ENCODE measurements around the gene ATP5PB.

The ATP5PB gene

DNA sequence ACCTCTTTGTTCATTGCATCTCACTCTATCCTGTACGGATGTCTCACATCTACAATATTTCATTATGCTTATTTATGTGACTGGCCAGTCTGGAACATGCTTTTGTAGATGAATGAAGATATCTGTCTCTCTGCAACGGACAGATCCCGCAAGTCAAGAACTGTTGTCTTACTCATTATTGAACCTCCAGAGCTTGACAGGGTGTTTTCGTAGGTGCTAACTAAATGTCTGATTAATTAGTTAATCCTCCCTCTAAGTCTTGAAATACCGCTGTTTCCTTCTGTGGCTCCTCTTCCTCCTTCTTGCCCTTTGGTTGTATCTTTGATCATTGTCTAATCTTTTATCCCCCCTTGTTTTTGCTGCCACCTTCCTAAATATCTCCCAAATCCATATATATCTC is 21.3 kb downstream of the ATP5PB start:
- DNase-seq (ENCODE audit: low read depth, low spot score) = no peak
- H3K4me3 ChIP-seq (ENCODE audit: low read length) = peak overlapping the region; percentile 6; the same call in 1 of the 2 replicates

DNA sequence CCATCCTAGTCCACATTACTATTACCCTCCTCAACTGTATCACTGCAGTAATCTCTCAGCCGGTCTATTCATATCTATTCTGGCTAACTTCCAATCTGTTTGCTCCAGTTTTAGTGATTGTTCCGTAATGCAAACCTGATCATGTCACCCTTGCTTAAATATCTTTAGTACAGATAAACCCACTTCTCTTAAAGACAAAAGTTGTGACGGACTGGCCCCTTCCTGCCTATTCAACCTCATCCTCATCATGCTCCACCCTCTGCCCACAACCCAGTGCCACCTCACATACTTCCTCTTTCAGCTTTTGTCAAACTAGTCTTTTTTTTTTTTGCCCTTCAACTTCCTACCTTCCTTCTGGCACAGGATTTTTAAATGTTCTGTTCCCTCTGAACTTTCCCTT is 21.7 kb downstream of the ATP5PB start:
- DNase-seq (ENCODE audit: low read depth, low spot score) = peak; percentile 93
- H3K4me3 ChIP-seq (ENCODE audit: low read length) = peak overlapping the region; percentile 6; the same call in 1 of the 2 replicates

DNA sequence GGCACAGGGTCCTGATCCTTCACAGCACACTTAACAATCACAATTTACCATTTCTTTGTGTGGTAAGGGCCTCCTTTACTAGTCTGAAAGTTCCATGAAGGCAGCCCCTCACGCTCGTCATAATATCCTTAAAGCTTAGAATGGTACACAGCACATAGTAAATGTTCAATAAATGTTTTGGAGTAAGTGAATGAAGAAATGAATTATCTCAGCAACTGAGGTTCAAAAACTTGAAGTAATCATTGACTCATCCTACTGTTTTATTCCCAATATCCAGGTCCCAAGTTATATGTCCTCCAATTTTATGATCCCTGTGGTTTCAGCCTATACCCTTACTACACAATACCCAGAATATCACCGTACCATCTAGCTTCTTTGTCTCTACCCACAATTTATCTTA is 22.3 kb downstream of the ATP5PB start:
- H3K4me3 ChIP-seq (ENCODE audit: low read length) = no peak overlapping the region
- no peak for DNase-seq (ENCODE audit: low read depth, low spot score)

DNA sequence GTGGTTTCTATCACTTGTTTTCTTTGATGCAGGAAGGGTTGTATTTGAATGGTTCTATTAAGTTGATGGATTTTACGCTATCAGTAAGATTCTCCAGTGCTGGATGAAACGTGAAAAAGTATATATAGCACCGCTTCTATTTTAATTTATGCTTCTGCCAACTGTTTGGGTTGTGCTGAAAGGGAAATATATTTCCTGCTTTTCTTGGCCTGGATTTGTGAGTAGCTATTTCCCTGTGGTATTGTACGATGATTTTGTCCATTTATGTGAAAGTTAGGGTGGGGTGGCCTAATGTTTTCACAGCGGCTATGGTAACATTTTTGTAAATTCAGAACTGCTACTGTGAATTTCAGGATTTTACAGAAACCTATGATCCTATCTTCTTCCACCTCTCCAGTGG is 24.8 kb downstream of the ATP5PB start:
- DNase-seq (ENCODE audit: low read depth, low spot score) = no peak
- H3K4me3 ChIP-seq (ENCODE audit: low read length) = no peak overlapping the region

DNA sequence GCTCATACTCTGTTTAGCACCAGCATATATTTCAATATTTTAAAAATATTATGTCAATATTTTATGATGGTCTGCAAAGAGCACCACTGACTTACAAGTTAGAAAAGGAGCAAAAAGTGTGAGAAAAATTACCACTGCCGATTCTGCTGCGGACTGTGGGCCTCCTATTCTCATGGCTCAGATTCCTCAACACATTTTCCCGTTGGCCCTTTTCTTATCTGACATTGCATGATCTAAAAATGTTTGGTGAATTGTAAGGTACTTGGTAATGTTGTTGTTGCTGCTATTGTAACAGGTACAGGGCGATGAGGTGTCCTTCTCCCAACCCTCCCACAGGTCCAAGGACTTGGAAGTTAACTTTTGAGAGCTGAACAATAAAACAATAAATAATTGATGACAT is 25.3 kb downstream of the ATP5PB start:
- no peak overlapping the region for H3K4me3 ChIP-seq (ENCODE audit: low read length)
- no peak for DNase-seq (ENCODE audit: low read depth, low spot score)

DNA sequence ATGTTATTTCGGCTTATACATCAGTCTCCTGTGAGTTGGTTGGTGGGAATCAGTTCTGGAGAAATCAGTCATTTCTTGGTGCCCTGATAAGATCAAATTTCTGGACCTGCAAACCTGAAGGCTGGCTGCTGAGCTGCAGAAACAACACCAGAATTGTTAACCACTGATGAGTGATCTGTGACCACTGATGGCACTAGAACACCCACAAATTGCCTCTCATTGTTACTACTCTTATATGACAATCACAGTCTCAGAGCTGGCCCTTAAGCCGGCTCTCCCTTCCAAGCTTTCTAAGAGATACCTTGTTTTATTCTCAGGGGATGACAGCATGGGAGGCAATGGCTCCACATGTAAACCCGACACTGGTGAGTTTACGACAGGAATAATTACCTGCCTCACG is 26.4 kb downstream of the ATP5PB start:
- H3K4me3 ChIP-seq (ENCODE audit: low read length) = no peak overlapping the region
- DNase-seq (ENCODE audit: low read depth, low spot score) = no peak

DNA sequence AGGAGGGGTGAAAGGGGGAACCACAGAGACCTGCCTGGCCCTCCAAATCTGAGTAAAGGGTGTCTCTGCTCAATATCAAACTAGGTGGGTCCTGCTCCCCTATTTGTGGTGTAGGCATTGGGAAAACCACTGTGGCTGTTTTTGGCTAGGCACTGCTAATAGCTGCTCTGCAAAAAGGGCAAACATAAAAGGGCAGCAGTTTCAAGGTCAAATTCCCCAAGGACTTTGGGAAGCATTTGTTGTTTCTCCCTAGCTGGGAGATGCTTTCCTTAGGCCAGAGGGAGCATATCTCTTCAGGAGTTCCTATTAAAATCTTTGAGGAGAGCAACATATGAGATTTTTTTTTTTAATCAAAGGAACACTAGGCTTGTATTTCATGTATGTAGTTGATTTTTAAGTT is 26.9 kb downstream of the ATP5PB start:
- no peak overlapping the region for H3K4me3 ChIP-seq (ENCODE audit: low read length)

DNA sequence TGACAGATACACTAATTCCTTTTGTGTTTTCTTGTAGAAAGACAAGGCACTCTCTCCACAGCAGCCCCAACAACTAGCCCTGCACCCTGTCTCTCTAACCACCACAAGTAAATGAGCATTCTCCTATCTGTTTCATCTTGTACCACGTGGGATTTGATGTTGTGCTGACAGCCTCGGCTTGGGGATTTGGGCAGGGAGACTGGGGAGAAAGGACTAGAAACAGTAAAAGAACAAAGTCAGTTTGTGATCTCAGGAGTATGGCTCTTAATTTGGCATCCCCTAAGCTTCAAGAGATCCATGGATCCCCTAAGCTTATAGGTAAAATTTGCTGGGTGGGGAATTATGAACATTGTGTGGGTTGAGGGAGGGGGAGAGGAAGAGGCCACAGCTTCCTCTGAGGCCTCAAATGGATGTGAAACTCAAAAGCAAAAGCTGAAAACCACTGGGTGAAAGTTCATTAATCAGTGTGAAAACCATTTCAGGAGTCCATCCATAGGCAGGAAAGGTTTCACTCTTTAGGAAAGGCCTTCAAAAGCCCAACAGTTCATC is 27.6 kb downstream of the ATP5PB start:
- peak; percentile 77 for DNase-seq (ENCODE audit: low read depth, low spot score)
- peak overlapping the region; percentile 17 for H3K4me3 ChIP-seq (ENCODE audit: low read length)

More for the DNA sequence above, 26.9 kb downstream of the ATP5PB start:
- no peak for DNase-seq (ENCODE audit: low read depth, low spot score)

DNA sequence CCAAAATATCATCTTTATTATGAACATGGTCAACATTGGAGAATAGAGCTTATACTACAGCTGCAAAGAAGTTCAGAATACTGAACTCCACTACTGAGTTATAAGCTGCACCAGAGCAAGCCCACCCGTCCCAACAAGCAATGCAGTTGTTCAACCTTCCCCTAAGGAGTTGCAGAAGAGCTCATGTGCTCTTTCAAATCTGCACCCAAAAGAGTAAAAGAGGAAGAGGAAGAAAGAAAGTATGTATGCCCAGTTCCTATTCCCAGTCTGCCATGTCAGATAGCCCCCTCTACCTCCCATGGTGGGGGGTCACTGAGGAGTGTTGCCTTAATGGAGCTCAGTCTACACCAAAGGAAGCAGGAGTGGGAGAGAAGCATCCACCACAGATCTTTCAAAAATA is 31.4 kb downstream of the ATP5PB start:
- DNase-seq (ENCODE audit: low read depth, low spot score) = no peak
- no peak overlapping the region for H3K4me3 ChIP-seq (ENCODE audit: low read length)

DNA sequence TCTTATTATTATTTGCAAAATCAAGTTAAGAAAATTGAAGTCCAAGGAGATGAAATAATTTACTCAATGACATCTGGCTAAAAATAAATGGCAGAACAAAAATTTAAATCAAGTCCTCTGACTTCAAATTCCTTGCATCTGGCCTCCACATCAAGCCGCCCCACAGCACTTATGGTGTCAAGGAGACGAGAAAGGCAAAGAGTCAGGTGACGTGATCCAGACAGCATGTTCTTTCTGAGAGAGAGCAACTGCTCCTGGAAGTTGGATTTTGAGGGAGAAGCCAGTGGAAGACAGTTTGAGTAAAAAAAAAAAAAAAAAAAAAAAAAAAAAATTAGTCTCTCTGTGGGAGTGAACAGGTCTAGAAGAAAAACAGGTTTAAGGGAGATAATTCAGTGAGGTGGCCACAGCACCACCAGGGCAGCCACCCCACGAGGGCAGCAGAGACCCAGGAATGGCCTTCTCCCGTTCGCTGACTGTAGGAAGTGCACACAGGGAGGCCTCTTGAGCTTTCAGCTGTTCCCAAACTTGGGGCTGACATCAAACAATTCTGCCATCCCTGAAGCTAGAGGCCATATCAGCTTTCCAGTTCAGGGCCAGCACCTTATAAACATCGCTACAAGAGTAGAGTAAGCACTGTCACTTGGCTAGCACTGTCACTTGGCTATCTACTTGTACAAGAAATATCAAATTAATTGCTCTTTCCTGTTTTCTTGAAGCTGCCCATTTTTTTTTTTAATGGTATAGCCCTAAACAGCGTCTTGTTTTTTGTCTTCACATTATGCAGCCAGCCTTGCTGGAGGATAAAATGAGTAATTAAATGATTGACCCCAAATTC is 32.3 kb downstream of the ATP5PB start:
- H3K4me3 ChIP-seq (ENCODE audit: low read length) = no peak overlapping the region
- no peak for DNase-seq (ENCODE audit: low read depth, low spot score)

DNA sequence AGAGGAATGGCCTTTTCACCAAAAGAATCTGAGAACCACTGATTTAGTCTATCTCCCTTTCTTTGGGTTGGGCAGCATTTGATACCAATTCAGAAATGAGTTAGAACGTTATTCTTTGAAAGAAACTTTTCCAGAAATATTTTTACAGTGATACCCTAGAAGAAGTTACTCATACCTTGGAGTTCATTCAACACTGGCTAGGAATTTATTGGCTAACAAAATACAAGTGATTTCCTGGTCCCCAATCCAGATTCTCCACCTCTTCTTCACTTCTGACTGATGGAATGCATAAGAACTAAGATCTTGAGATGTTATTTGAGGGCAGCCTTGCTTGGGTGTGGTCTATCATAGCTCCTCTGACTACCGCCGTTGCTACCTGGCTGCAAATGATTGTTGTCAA is 33.9 kb downstream of the ATP5PB start:
- no peak for DNase-seq (ENCODE audit: low read depth, low spot score)
- no peak overlapping the region for H3K4me3 ChIP-seq (ENCODE audit: low read length)

DNA sequence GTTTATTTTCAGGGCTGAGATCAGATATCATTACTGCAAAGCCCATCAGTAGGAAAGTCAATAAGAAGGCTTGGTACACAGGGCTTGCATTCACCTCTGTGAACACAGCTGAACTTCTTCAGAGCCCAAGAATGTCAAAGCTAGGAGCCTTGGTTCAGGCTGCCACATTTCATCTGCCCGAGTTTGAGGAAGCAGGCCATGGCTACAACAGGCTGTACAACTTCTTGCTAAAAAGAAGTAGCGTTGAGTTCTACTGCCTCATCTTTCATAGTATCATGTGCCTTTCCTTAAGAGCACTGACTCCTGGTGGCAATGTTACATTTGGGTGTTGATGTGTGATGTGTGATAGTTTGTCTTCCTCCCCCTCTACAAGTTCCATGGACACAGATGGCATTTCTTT is 34.6 kb downstream of the ATP5PB start:
- H3K4me3 ChIP-seq (ENCODE audit: low read length) = no peak overlapping the region
- no peak for DNase-seq (ENCODE audit: low read depth, low spot score)

DNA sequence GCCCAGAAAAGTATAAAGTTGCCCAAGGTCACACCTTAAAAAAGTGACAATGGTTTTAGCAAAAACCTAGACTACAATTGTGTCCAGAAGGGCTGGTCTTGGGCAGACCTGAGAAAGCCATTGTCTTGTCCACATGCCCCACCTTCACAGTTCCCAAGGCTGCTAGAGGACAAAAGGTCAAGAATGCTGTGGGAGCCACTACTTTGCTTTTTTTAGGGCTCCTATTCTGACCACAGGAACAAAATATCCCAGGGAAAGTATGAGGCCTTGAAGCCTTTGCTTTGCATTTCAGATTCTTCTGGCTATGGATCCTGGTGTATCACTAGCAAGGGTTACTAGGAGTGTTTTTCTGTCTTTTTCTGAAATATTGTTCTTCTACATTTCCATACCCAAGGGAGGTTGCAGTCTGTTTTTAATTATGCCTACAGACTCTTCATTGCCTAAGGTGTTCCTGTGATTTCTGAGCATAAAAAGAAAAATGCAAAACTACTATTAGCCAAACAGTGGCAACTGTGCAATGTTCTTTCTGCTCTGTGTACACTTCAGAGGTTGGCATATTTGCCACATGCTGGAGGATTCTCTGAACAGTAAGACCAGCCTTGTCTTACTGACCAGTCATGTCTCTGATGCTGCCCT is 35.2 kb downstream of the ATP5PB start:
- H3K4me3 ChIP-seq (ENCODE audit: low read length) = no peak overlapping the region
- DNase-seq (ENCODE audit: low read depth, low spot score) = no peak

DNA sequence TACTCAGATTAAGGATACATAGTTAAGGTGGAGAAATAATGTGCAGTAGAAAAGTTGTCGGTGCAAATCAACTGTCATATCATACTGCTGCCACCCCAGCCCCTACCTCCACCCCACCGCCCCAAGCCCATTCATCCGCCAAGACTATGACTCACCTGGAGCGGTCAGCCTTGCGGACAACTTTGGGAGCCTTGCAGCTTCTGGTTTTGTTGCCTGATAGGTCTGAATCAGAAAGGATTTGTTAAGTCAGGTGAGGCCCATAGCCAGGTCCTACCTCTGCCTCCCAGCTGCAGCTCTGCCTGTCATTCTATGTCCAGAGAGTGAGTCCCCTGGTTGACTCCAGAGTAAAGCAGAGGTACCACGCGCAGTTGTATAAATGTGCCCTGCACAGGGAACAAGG is 37.2 kb downstream of the ATP5PB start:
- no peak overlapping the region for H3K4me3 ChIP-seq (ENCODE audit: low read length)
- no peak for DNase-seq (ENCODE audit: low read depth, low spot score)

DNA sequence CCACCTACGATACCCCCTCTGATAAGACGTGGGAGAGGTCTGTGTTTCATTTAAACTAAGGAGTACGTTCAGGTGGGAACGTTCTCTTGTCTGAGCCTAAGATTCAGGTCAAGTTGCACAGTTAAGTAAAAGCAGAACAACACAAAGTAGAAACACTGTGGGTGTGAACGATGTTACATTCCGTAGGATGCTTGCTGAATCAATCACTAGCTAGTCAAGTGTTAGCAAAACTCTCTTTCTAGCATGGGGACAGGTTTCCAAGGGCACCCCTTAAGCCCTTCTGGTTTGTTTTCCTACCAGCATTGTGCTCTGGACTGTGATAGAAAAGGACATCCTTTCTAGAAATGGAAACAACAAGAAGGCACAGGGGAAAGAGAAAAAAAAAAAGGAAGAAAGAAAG is 37.9 kb downstream of the ATP5PB start:
- no peak for DNase-seq (ENCODE audit: low read depth, low spot score)
- no peak overlapping the region for H3K4me3 ChIP-seq (ENCODE audit: low read length)

DNA sequence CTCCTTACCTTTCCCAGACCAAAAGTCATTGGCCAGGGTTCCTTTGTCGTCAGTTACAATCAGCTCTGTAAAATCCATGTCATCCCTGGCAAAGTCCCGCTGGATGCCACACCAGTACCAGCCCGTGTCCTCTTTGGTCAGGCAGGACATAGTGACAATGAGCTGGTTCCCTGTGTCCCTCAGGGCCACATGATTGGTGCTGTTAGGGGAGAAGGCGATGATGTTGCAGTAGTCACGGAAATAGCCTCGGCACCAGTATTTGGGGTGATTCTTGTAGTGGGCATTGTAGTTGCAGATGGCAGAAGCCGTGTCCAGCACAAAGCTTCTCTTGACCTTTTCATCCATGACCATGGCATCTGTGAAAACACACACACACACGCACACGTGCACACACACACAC is 39.4 kb downstream of the ATP5PB start:
- H3K4me3 ChIP-seq (ENCODE audit: low read length) = no peak overlapping the region
- DNase-seq (ENCODE audit: low read depth, low spot score) = no peak

DNA sequence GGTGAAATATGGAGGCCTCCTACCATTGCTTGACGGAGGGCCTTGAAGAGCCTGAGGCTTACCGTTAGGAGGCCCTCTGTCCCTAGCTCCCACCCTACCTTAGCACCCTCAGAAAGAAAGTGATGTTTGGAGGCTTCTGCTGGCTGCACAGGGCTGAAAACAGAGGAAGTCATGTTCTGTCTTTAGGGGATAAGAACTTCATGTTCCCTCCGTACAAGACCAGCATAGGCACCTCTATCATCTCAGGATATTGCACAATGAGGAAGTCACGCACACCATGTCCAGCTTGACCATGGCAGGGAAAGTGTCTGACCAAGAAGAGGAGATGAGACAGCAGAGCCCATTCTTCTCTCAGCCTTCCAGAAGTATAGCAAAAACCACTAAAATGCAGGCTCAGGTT is 40.3 kb downstream of the ATP5PB start:
- H3K4me3 ChIP-seq (ENCODE audit: low read length) = no peak overlapping the region
- no peak for DNase-seq (ENCODE audit: low read depth, low spot score)

DNA sequence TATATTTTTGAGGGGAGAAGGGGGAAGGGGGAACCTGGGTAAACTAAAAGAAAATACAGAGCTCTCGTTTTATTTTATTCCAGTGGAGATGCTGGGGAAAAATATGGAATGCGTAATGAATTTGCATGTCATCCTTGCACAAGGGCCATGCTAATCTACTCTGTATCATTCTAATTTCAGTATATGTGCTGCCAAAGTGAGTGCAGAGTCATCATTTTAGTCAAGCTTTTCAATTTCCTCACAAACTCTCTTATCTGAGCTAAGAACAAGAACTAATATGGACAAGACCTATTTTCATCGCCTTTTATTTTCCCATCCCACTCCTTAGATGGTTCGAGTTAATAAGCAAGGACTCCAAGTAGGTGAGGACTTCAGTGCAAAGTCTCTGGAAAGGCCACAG is 41.0 kb downstream of the ATP5PB start:
- no peak for DNase-seq (ENCODE audit: low read depth, low spot score)
- H3K4me3 ChIP-seq (ENCODE audit: low read length) = no peak overlapping the region

DNA sequence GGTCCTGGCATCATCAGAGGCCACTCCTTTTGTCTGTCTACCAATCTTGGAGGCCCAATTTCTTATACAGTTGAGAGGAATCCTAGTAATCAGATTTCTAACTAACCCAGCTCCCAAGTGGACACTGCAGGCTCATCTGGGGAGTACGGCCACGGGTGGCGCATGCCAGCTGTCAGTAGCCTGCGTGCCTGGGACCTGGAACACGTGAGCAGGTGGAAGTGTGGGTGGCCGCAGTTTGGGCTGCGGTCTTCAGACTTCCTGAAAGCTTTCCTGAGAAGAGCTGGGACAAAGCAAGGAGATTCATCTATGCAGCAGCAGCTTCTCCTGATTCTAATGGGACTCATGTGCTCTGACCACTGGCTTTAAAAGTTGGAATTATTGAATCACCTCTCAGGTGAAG is 41.8 kb downstream of the ATP5PB start:
- no peak for DNase-seq (ENCODE audit: low read depth, low spot score)
- H3K4me3 ChIP-seq (ENCODE audit: low read length) = no peak overlapping the region

DNA sequence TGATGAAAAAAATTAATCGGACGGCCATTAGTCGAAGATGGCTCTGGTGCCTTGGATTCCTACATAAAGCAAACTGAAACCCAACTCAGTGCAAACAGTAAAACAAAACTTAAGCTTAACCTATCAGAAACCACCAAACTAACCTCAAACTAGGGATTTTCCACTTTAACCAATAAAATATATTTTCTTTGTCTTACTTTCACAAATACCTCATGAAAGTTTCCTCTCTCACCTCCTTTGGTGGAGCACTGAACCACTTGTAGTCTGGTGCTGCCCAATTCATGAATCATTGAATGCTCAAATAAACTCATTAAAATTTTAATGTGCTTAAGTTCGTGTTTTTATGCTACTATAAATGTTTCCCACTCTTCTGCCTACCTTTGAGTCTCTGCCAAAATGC is 47.1 kb downstream of the ATP5PB start:
- no peak for DNase-seq (ENCODE audit: low read depth, low spot score)
- no peak overlapping the region for H3K4me3 ChIP-seq (ENCODE audit: low read length)

DNA sequence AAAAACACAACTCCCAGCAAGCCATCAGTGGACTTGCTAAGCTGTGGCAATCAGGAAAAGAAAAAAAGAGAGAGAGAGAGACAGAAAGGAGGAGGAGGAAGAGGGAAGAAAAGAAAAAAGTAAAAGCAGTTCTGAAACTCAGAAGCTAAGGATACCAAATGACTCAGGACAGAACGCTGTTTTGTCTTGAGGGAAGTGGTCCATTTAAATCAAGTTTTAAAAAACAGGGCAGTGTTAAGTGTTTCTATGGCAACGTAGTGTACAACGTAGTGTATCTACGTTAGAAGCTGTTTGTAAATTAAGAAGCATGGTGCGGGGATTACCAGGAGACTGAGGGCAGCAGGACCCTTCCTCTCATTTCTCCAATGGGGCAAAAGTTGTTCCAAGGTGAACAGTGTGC is 48.3 kb downstream of the ATP5PB start:
- DNase-seq (ENCODE audit: low read depth, low spot score) = no peak
- no peak overlapping the region for H3K4me3 ChIP-seq (ENCODE audit: low read length)

Data from Jurkat, Clone E6-1 (cell line).